ENCODE results near the gene CLPSL1.

- TF ChIP-seq CTCF (IDR thresholded peaks at IDR 0.05), result no peak
- TF ChIP-seq POLR2A (IDR thresholded peaks at IDR 0.05), result no peak
- TF ChIP-seq EP300 (IDR thresholded peaks at IDR 0.05), result no peak
- no peak for TF ChIP-seq POLR2AphosphoS5 (IDR thresholded peaks at IDR 0.05)
Observed at GRCh38 chr6:35817515-35817914, 36.7 kb downstream of the CLPSL1 start.

All from stomach (tissue), 4 donors.